A549 treated with RU486 at 1 μM for 4 hours (cell line): ENCODE data around the gene HECTD4. TPM values are rescaled to one million over a fixed set of nuclear protein-coding genes. Genes with fewer than 3 reads are reported as not detected.

Experiments used
- total RNA-seq: library from RNA; stranded (reverse); fragments of 200-300 nt; extraction: Qiagen RNA extraction; gene quantifications from 5 replicates; pipeline ENCODE4 v1.2.3, GENCODE V29; 2022; ENCODE audit warnings: low read depth

HECTD4 gene, protein sequence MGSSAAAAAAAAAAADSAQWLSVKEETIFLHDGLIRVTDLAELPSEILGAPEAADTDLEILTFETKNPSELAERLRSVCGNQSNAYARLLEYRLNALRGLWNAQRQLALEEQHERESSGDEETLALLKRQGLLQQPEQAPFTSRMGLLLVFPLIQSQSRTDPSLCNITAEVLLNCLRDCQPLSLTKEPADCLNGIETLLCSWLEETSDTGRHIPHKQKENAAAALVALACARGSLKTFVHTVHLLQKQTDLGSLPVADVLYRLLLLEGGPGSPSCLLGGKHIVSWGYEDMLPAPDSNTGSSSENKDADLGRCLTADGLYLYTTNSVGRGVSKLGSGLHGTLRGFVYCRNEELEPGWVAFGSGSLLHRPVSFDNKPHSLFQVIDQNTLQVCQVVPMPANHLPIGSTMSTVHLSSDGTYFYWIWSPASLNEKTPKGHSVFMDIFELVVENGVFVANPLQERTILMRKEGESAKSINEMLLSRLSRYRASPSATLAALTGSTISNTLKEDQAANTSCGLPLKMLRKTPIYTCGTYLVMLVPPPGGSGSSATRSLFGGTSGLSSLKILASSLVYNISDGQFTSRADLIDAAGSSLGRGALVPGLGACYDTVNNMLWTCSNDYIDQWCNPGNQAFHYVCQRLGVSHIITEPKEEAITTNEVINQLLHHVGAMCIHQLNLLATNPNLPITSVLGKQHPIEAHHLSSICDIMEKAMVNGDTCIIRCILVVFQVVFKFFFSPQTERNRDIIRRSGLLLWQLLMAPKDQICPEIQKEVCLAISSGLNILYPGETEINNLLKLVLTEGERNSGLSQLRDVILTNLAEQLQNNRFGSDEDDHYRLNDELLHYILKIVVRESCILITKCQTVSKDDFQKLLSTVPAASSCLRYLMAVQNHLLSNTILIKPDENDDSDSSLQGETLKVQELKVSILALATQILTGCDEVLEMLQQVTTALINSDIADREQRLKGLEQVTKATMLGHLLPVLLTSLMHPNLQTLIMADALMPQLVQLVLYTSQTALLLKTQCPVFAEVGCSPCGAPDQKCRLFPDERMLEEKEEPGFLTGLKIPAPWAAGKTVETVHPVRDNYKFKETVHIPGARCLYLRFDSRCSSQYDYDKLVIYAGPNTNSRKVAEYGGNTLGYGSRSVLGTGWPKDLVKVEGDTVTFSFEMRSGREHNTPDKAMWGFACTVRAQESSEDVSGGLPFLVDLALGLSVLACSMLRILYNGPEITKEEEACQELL (N-terminal part only)
- total RNA-seq = 10.0 to 12.0 TPM (median 11.1 TPM) in 5 replicates

DNA sequence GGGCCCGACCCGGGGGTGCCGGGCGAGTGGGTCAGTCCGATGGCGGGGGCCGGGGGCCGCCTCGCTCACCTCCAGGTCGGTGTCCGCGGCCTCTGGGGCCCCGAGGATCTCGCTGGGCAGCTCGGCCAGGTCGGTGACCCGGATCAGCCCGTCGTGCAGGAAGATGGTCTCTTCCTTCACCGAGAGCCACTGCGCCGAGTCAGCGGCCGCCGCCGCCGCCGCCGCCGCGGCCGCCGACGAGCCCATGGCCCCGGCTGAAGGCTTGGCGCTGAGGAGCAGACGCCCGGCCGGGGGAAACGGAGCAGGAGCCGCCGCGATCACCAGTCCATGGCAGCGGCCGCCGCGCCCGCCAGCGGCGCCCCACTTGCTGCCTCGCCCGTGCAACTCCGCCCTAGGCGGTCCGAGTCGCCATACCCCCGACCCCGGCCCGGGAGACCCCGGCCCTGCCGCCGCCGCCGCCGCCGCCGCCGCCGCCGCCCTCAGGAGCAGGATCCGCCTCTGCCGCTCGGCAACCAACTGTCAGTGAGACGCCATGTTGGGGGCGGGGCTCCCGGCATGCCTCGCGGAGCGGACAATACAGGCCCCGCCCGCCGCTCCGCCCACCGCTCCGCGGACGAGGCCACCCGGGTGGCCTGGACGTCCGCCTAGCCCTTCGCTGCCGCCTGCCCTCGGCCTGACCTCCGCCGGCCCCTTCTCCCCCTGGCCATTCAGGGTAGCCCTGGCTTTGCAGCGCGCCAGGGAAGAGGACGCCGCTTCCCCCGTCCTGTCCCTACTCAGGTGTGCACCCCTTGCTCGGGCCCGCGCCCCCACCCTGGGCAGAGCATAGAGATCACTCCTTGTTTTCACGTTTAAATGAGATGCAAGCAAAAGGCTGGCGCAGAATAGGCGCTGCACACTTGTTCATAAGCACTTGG, at the start of gene HECTD4:
Gene HECTD4 (minus strand): TSS at position 549 of the 914 bp plus-strand sequence. CDS start 303 bp downstream, at position 246.

DNA sequence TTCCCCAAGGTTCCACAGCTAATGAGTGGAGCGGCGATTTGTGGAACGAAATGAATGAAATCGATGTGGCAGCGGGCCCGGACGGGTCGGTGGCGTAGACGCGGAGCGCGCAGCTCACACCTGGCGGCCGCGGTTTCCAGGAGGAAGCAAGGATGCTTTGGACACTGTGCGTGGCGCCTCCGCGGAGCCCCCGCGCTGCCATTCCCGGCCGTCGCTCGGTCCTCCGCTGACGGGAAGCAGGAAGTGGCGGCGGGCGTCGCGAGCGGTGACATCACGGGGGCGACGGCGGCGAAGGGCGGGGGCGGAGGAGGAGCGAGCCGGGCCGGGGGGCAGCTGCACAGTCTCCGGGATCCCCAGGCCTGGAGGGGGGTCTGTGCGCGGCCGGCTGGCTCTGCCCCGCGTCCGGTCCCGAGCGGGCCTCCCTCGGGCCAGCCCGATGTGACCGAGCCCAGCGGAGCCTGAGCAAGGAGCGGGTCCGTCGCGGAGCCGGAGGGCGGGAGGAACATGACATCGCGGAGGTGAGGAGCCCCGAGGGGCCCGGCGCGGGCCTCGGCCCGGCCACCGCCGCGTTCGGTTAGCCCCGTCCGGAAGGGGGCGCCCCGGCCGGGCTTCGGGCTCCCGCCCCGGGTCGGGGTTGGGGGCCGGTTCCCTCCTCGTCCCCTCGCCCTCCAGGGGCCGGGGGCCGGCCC, 36.5 kb upstream of the HECTD4 start, which contains the start of gene PTPN11:
Gene PTPN11 (plus strand): TSS at position 340 of the 689 bp plus-strand sequence. CDS start 165 bp downstream, at position 505.

DNA sequence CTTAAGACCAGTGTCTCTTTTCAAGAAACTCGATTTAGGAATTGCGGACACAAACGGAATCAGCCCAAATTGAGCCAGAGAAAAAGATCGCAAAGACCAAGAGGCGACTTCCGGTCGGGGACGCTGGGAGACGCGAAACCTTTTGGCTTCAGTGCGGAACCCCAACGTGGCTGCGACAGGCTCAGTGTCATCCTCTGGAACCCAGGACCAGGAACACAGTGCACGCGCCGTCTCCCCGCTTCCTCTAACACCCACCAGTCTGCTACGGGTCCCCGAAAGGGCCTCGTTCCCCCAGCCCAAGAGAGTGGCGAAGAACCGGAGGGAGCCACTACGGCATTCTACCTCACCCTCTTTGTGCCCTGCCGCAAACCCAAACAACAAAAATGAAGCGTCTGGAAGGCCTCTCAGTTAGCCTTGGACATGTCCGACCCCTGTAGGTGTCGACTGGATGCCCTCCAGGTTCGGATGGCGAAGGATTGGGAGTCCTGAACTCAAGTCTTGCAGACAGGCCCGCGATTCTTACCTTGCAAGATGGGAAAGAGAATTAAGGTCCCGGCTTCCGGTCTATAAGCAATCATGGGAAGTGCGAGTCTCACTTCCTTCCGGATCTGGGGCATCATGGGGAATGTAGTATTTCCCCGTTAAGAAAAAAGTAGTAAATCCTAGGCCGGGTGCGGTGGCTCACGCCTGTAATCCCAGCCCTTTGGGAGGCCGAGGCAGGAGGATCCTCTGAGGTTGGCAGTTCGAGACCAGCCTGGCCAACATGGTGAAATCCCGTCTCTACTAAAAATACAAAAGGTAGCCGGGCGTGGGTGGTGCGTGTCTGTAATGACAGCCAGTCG, 27.1 kb upstream of the HECTD4 start, which contains the start of gene RPL6:
Gene RPL6 (minus strand): TSS at position 542 of the 842 bp plus-strand sequence. CDS start 949 bp downstream, outside the sequence.

DNA sequence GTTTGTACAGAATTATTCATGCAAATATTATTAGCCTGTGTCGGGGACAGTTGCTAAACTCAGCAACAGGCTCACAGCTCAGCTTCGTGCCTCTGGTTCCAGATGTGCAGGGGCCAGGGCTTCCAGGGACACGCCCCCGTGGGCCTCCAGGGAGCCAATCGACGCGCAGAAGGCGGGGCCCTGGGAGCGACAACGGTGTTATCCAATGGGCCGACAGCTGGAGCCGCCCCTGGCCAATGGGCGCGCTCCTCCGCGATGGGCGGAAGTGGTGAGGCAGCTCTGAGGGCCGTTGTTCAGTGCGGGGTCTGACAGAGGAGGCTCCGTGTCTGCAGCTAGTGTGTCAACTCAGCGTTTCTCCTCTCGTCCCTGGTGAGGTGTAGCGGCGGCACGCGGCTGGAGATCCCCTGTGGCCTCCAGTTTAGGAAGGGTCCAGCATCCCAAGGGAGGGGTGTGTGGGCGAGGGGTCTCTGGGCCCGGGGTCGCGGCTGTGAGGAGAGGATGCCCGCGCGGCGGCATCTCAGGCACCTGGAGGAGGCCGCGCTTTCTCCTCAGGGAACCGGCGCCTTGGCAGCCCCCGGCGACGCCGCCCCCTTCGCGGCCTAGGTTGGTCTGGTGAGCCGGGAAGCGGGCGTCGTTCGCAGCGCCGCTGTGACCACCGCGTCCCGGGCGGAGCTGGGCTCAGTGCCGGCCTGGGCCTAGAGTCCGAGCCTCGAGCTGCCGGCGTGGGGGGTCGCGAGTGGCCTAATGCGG, 256.8 kb downstream of the HECTD4 start, which contains the start of gene TRAFD1:
Gene TRAFD1 (plus strand): TSS at position 311 of the 750 bp plus-strand sequence. CDS start 4,963 bp downstream, outside the sequence.

Other genes starting within 250 kb of the HECTD4 start
- 2,098 to 2,625 TPM (median 2,187 TPM) in 5 replicates for gene RPL6, start 27.2 kb upstream of the HECTD4 start, total RNA-seq
- gene PTPN11, start 36.5 kb upstream of the HECTD4 start, total RNA-seq = 34.4 to 63.4 TPM (median 57.8 TPM) in 5 replicates